AG04449 (cell line): ENCODE results near the gene UBE2G1.

Source experiments
- CTCF ChIA-PET: fragments of 350-600 bp; formaldehyde crosslinking; extraction: SDS; loops from one replicate; lab custom pipeline; 2021; ENCODE audit warnings: antibody characterized with exemption; lab: Yijun Ruan, JAX
- POLR2A ChIA-PET: fragments of 400-600, 350-600 bp; formaldehyde crosslinking; extraction: SDS; loops from one replicate; lab custom pipeline; 2020; ENCODE audit warnings: antibody characterized with exemption, inconsistent platforms; lab: Yijun Ruan, JAX
- DNase-seq: peaks from one replicate; pipeline ENCODE4 v3.0.0-alpha.2; 2010; ENCODE audit warnings: low read depth, low spot score
- H3K4me3 ChIP-seq: 2 replicates; pipeline ENCODE4 v1.5.1; 2011; ENCODE audit warnings: low read depth, mild to moderate bottlenecking, control low read depth, low read length
- TF ChIP-seq, protein P1 (sequence below): IDR thresholded peaks from one replicate; pipeline ENCODE4 v1.5.1; 2011; ENCODE audit warnings: mild to moderate bottlenecking, moderate library complexity, low read length, control low read depth, inconsistent platforms; ENCODE audit not compliant: insufficient read depth; ENCODE audit errors: missing control alignments

UBE2G1 gene

GRCh38 chr17:4327606-4328005, 38.9 kb downstream of the UBE2G1 start:
- ChIA-PET POLR2A (no interaction called here), CTCF (interaction anchor here (0.7 to 0.8 kb wide), 2 partner anchors 12 to 122 kb away, joined by 3 read pairs; no protein-coding TSS in a partner anchor)
- TF ChIP-seq, protein P1, sequence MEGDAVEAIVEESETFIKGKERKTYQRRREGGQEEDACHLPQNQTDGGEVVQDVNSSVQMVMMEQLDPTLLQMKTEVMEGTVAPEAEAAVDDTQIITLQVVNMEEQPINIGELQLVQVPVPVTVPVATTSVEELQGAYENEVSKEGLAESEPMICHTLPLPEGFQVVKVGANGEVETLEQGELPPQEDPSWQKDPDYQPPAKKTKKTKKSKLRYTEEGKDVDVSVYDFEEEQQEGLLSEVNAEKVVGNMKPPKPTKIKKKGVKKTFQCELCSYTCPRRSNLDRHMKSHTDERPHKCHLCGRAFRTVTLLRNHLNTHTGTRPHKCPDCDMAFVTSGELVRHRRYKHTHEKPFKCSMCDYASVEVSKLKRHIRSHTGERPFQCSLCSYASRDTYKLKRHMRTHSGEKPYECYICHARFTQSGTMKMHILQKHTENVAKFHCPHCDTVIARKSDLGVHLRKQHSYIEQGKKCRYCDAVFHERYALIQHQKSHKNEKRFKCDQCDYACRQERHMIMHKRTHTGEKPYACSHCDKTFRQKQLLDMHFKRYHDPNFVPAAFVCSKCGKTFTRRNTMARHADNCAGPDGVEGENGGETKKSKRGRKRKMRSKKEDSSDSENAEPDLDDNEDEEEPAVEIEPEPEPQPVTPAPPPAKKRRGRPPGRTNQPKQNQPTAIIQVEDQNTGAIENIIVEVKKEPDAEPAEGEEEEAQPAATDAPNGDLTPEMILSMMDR: no peak
- DNase-seq: peak; percentile 49
- H3K4me3 ChIP-seq: no peak overlapping the region

DNA sequence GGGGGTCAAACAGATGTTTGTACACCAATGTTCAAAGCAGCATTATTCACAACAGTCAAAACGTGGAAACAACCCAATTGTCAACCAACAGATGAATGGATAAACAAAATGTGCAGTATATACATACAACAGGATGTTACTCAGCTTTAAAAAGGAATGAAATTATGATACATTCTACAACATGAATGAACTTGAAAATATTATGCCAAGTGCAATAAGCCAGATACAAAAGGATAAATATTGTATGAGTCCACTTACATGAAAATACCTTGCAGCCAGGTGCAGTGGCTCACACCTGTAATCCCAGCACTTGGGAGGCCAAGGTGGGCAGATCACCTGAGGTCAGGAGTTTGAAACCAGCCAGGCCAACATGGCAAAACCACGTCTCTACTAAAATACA, 39.9 kb downstream of the UBE2G1 start:
- H3K4me3 ChIP-seq: no peak overlapping the region
- TF ChIP-seq, protein P1: no peak
- DNase-seq: no peak
- ChIA-PET CTCF (no interaction called here), POLR2A (no interaction called here)

GRCh38 chr17:4326112-4326511, 40.4 kb downstream of the UBE2G1 start:
- TF ChIP-seq, protein P1: no peak
- POLR2A ChIA-PET: no interaction called here
- no peak for DNase-seq
- no peak overlapping the region for H3K4me3 ChIP-seq
- CTCF ChIA-PET: no interaction called here

DNA sequence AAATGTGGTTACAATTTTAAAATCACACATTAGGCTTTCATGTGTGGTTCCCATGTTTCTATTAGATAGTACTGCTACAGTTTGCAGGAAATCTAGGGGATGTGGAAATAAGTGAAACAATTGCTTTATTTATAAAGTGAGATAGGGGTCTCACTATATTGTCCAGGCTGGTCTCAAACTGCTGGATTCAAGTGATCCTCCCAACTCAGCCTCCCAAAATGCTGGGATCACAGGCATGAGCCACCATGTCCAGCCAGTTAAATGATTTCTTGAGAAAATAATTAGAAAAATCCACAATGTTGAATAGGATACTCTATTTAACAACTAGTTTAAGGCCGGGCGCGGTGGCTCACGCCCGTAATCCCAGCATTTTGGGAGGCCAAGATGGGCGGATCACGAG, 42.0 kb downstream of the UBE2G1 start:
- POLR2A ChIA-PET: no interaction called here
- CTCF ChIA-PET: interaction anchor here (3.7 kb wide), 1 partner anchor 20 kb away, joined by 15 read pairs; no protein-coding TSS in a partner anchor
- DNase-seq: no peak
- H3K4me3 ChIP-seq: no peak overlapping the region
- TF ChIP-seq, protein P1: no peak

DNA sequence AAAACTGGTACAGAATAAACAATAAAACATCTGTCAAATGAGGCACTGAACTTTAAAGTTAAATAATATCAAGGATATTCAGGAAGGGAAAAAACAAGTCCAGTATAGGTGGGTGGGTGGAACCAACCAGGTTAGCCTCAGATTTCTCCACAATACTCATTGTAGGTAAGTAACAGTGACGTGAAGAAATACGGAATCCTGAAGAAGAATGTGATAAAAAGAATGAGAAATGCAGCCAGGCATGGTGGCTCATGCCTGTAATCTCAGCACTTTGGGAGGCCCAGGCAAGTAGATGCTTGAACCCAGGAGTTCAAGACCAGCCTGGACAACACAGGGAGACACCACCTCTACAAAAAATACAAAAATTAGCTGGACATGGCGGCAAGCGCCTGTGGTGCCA, 47.3 kb downstream of the UBE2G1 start:
- CTCF ChIA-PET: interaction anchor here (1.0 to 1.4 kb wide), 2 partner anchors 15 to 83 kb away, joined by 3 to 4 read pairs; no protein-coding TSS in a partner anchor
- TF ChIP-seq, protein P1: no peak
- DNase-seq: no peak
- POLR2A ChIA-PET: no interaction called here
- H3K4me3 ChIP-seq: no peak overlapping the region

- ChIA-PET POLR2A (no interaction called here), CTCF (interaction anchor here (1.0 to 1.4 kb wide), 2 partner anchors 15 to 84 kb away, joined by 3 to 4 read pairs; no protein-coding TSS in a partner anchor)
- no peak overlapping the region for H3K4me3 ChIP-seq
- TF ChIP-seq, protein P1: no peak
- no peak for DNase-seq
Observed at GRCh38 chr17:4318596-4318995, 47.9 kb downstream of the UBE2G1 start.
